ENCODE measurements around the gene RELN.

- no peak for TF ChIP-seq POLR2A (IDR thresholded peaks at IDR 0.05)
- no peak for TF ChIP-seq CTCF (IDR thresholded peaks at IDR 0.05 in 8 of 11, conservative IDR thresholded peaks at IDR 0.05 in 3 of 11)
- TF ChIP-seq POLR2AphosphoS5 (IDR thresholded peaks at IDR 0.05), result no peak
Observed at GRCh38 chr7:103637094-103637493, 352.4 kb downstream of the RELN start.

Data from spleen (tissue), 7 donors.